Measurements from ENCODE around the gene HDAC9.

HDAC9 gene

GRCh38 chr7:18541871-18542212, 46.3 kb downstream of the HDAC9 start:
- ChIA-PET CTCF (interaction anchor here (1.7 to 2.7 kb wide), 2 partner anchors 185 to 190 kb away, joined by 3 to 12 read pairs; no protein-coding TSS in a partner anchor), POLR2A (interaction anchor here (1.2 kb wide), 1 partner anchor 35 kb away, joined by 3 read pairs; no protein-coding TSS in a partner anchor)
- no peak for DNase-seq (ENCODE audit: low read depth, low spot score)
- no peak overlapping the region for H3K4me3 ChIP-seq (ENCODE audit: low read depth, low read length)
- no peak for TF ChIP-seq CTCF (IDR thresholded peaks at IDR 0.05; ENCODE audit: insufficient read depth, low read length, missing control alignments)

- POLR2A ChIA-PET, result no interaction called here
- no peak for DNase-seq (ENCODE audit: low read depth, low spot score)
- no peak for TF ChIP-seq CTCF (IDR thresholded peaks at IDR 0.05; ENCODE audit: insufficient read depth, low read length, missing control alignments)
- CTCF ChIA-PET, result interaction anchor here (1.0 kb wide), 1 partner anchor 194 kb away, joined by 3 read pairs; no protein-coding TSS in a partner anchor
- H3K4me3 ChIP-seq (ENCODE audit: low read depth, low read length), result no peak overlapping the region
Measured at GRCh38 chr7:18546576-18546975, 51.0 kb downstream of the HDAC9 start.

GRCh38 chr7:18547509-18548187, 52.1 kb downstream of the HDAC9 start:
- no peak overlapping the region for H3K4me3 ChIP-seq (ENCODE audit: low read depth, low read length)
- CTCF ChIA-PET, result interaction anchor here (0.9 to 1.0 kb wide), 2 partner anchors 18 to 195 kb away, joined by 3 read pairs; no protein-coding TSS in a partner anchor
- TF ChIP-seq CTCF (IDR thresholded peaks at IDR 0.05; ENCODE audit: insufficient read depth, low read length, missing control alignments), result no peak
- no peak for DNase-seq (ENCODE audit: low read depth, low spot score)
- POLR2A ChIA-PET, result no interaction called here

GRCh38 chr7:18548534-18548933, 53.0 kb downstream of the HDAC9 start:
- no peak for TF ChIP-seq CTCF (IDR thresholded peaks at IDR 0.05; ENCODE audit: insufficient read depth, low read length, missing control alignments)
- no peak for DNase-seq (ENCODE audit: low read depth, low spot score)
- ChIA-PET POLR2A (no interaction called here), CTCF (interaction anchor here (1.0 to 1.7 kb wide), 2 partner anchors 192 to 196 kb away, joined by 3 to 4 read pairs; no protein-coding TSS in a partner anchor)
- no peak overlapping the region for H3K4me3 ChIP-seq (ENCODE audit: low read depth, low read length)

GRCh38 chr7:18550574-18550973, 55.0 kb downstream of the HDAC9 start:
- ChIA-PET POLR2A (no interaction called here), CTCF (no interaction called here)

More at GRCh38 chr7:18550574-18550973, 55.0 kb downstream of the HDAC9 start:
- DNase-seq (ENCODE audit: low read depth, low spot score), result no peak
- no peak overlapping the region for H3K4me3 ChIP-seq (ENCODE audit: low read depth, low read length)
- TF ChIP-seq CTCF (IDR thresholded peaks at IDR 0.05; ENCODE audit: insufficient read depth, low read length, missing control alignments), result no peak

Measured in AG04449 (cell line).